CD14-positive monocyte (primary cell): ENCODE measurements around the gene ABCB10. TPM values are rescaled to one million over a fixed set of nuclear protein-coding genes. Genes with fewer than 3 reads are reported as not detected.

Experiments
- DNase-seq, 3 donors: peaks; one replicate each; pipeline ENCODE4 v3.0.0-alpha.2; 2011 to 2022
- H2AFZ ChIP-seq: 2 replicates; pipeline ENCODE4 v1.6.0; 2012; ENCODE audit warnings: mild to moderate bottlenecking, low read depth, low read length, inconsistent platforms; ENCODE audit not compliant: insufficient read depth, poor library complexity, severe bottlenecking
- H3K27ac ChIP-seq, 2 donors: 1 replicate in 1 of 2; 2 replicates in 1 of 2; pipeline ENCODE4 v1.5.1; 2012 to 2013; ENCODE audit warnings: low read length in 2 of 2, control low read depth in 1 of 2, inconsistent platforms in 1 of 2, low read depth in 1 of 2, mild to moderate bottlenecking in 1 of 2
- H3K27me3 ChIP-seq, 2 donors: one replicate each; pipeline versions ENCODE4 v1.6.0 to v1.6.1; 2011 to 2013; ENCODE audit warnings: low read length in 2 of 2; ENCODE audit not compliant: control insufficient read depth in 2 of 2, insufficient read depth in 2 of 2
- H3K36me3 ChIP-seq, 2 donors: replicated peaks in 1 of 2; 1 replicate in 1 of 2; 2 replicates in 1 of 2; pipeline versions ENCODE4 v1.5.1 to v1.6.1; 2012 to 2013; ENCODE audit warnings: low read length in 2 of 2, control low read depth in 1 of 2, inconsistent platforms in 1 of 2, mild to moderate bottlenecking in 1 of 2; ENCODE audit not compliant: insufficient read depth in 2 of 2, control insufficient read depth in 1 of 2
- H3K4me1 ChIP-seq, 2 donors: 1 replicate in 1 of 2; 2 replicates in 1 of 2; pipeline versions ENCODE4 v1.5.1 to v1.6.1; 2012 to 2013; ENCODE audit warnings: low read length in 2 of 2, control low read depth in 1 of 2, inconsistent platforms in 1 of 2, mild to moderate bottlenecking in 1 of 2, moderate library complexity in 1 of 2; ENCODE audit not compliant: insufficient read depth in 2 of 2, control insufficient read depth in 1 of 2
- H3K4me2 ChIP-seq: replicated peaks from 2 replicates; pipeline ENCODE3; 2012; ENCODE audit warnings: low read length, moderate library complexity, mild to moderate bottlenecking; ENCODE audit not compliant: poor library complexity, severe bottlenecking; ENCODE audit errors: extremely low read depth
- H3K4me3 ChIP-seq, 3 experiments: fragments of 200-600 bp in 1 of 3; sonication (generic) in 1 of 3; replicated peaks in 1 of 3; 1 replicate in 2 of 3; 2 replicates in 1 of 3; pipeline ENCODE4 v1.5.1; 2011 to 2013; ENCODE audit warnings: low read length in 3 of 3, mild to moderate bottlenecking in 3 of 3, control low read depth in 2 of 3, low read depth in 2 of 3, inconsistent platforms in 1 of 3, moderate library complexity in 1 of 3
- H3K79me2 ChIP-seq: 2 replicates; pipeline ENCODE4 v1.6.0; 2012; ENCODE audit warnings: mild to moderate bottlenecking, control low read depth, inconsistent platforms, low read length, moderate library complexity; ENCODE audit not compliant: insufficient read depth
- H3K9ac ChIP-seq: 2 replicates; pipeline ENCODE4 v1.6.0; 2017; ENCODE audit warnings: low read length, mild to moderate bottlenecking; ENCODE audit not compliant: insufficient read depth, poor library complexity, severe bottlenecking
- H3K9me3 ChIP-seq, 2 donors: replicated peaks in 1 of 2; 1 replicate in 1 of 2; 2 replicates in 1 of 2; pipeline versions ENCODE4 v1.5.1 to v1.6.1; 2012 to 2013; ENCODE audit warnings: low read length in 2 of 2, control low read depth in 1 of 2; ENCODE audit not compliant: control insufficient read depth in 1 of 2, insufficient read depth in 1 of 2
- H4K20me1 ChIP-seq: 2 replicates; pipeline ENCODE4 v1.6.0; 2012; ENCODE audit warnings: mild to moderate bottlenecking, low read length, control low read depth, moderate library complexity; ENCODE audit not compliant: insufficient read depth
- H3K27ac Mint-ChIP-seq, 7 donors: one replicate each; pipeline ENCODE4 v1.8.0; 2020; ENCODE audit warnings: mild to moderate bottlenecking in 7 of 7, mixed read lengths in 7 of 7, moderate library complexity in 6 of 7, inconsistent platforms in 2 of 7
- H3K27me3 Mint-ChIP-seq, 3 donors: one replicate each; pipeline ENCODE4 v1.8.0; 2021 to 2022; ENCODE audit warnings: low read depth in 3 of 3, mild to moderate bottlenecking in 3 of 3, mixed read lengths in 3 of 3, moderate library complexity in 3 of 3, inconsistent platforms in 1 of 3
- H3K36me3 Mint-ChIP-seq, 2 donors: one replicate each; pipeline ENCODE4 v1.8.0; 2020; ENCODE audit warnings: mixed read lengths in 2 of 2, inconsistent platforms in 1 of 2, mild to moderate bottlenecking in 1 of 2
- H3K4me1 Mint-ChIP-seq: one replicate; pipeline ENCODE4 v1.8.0; 2020; ENCODE audit warnings: mild to moderate bottlenecking, mixed read lengths
- H3K4me3 Mint-ChIP-seq, 2 donors: one replicate each; pipeline ENCODE4 v1.8.0; 2020; ENCODE audit warnings: mild to moderate bottlenecking in 2 of 2, mixed read lengths in 2 of 2, moderate library complexity in 1 of 2
- H3K9me3 Mint-ChIP-seq, 7 donors: one replicate each; pipeline ENCODE4 v1.8.0; 2020 to 2022; ENCODE audit warnings: mixed read lengths in 7 of 7, mild to moderate bottlenecking in 6 of 7, moderate library complexity in 6 of 7, inconsistent platforms in 2 of 7
- WGBS: methylation state at CpG from one replicate; pipeline ENCODE4 v1.1.5; 2013; ENCODE audit warnings: missing lambda C conversion rate; ENCODE audit not compliant: insufficient coverage; 5-methylcytosine and 5-hydroxymethylcytosine counted together
- intact Hi-C, 2 donors: fragments of 100-400 bp; cut with micrococcal nuclease; formaldehyde crosslinking; loops; one replicate each; pipeline versions ENCODE4 v1.15.0 to v1.15.1; 2023
- polyA plus RNA-seq, 3 donors: library from polyadenylated mRNA; depleted of rRNA in 1 of 3; unstranded in 2 of 3; stranded (reverse) in 1 of 3; fragments of 300-500 nt in 2 of 3; fragments of >200 nt in 1 of 3; fragmentation: Illumina TruSeq in 2 of 3; gene quantifications; 1 replicate in 2 of 3; 2 replicates in 1 of 3; pipeline ENCODE4 v1.2.3, GENCODE V29; 2012 to 2021
- TF ChIP-seq, protein P1 (sequence below): fragments of 200-600 bp; IDR thresholded peaks from one replicate; pipeline ENCODE4 v1.8.0; 2022; ENCODE audit warnings: antibody characterized with exemption, mild to moderate bottlenecking

The ABCB10 gene
- polyA plus RNA-seq, 3 donors = 5.4 to 12.9 (median 11.4) TPM

GRCh38 chr1:229544587-229544986 is 13.9 kb downstream of the ABCB10 start:
- H3K9ac ChIP-seq = no peak overlapping the region
- peaks cover 81 to 92% of the 10 kb centered on the region in 2 donors for H3K36me3 ChIP-seq
- H3K27me3 ChIP-seq = no peaks in the 10 kb centered on the region
- TF ChIP-seq, protein P1, sequence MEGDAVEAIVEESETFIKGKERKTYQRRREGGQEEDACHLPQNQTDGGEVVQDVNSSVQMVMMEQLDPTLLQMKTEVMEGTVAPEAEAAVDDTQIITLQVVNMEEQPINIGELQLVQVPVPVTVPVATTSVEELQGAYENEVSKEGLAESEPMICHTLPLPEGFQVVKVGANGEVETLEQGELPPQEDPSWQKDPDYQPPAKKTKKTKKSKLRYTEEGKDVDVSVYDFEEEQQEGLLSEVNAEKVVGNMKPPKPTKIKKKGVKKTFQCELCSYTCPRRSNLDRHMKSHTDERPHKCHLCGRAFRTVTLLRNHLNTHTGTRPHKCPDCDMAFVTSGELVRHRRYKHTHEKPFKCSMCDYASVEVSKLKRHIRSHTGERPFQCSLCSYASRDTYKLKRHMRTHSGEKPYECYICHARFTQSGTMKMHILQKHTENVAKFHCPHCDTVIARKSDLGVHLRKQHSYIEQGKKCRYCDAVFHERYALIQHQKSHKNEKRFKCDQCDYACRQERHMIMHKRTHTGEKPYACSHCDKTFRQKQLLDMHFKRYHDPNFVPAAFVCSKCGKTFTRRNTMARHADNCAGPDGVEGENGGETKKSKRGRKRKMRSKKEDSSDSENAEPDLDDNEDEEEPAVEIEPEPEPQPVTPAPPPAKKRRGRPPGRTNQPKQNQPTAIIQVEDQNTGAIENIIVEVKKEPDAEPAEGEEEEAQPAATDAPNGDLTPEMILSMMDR = no peak
- Mint-ChIP-seq H3K9me3 (no peaks in the 10 kb centered on the region), H3K36me3 (peaks cover 72 to 87% of the 10 kb centered on the region in 2 donors), H3K4me1 (no peaks in the 10 kb centered on the region), H3K27me3 (no peaks in the 10 kb centered on the region), H3K4me3 (no peak overlapping the region), H3K27ac (no peak overlapping the region)
- intact Hi-C loops = no loop called here
- peaks cover 9% of the 10 kb centered on the region for H4K20me1 ChIP-seq
- no peaks in the 10 kb centered on the region for H3K4me1 ChIP-seq
- DNase-seq = no peak
- H2AFZ ChIP-seq = no peak overlapping the region
- no CpG with 5 or more reads among the region's 1 CpG for WGBS
- no peak overlapping the region for H3K27ac ChIP-seq
- no peak overlapping the region for H3K4me2 ChIP-seq
- H3K9me3 ChIP-seq = no peaks in the 10 kb centered on the region
- H3K79me2 ChIP-seq = peaks cover 22% of the 10 kb centered on the region
- H3K4me3 ChIP-seq = no peak overlapping the region

DNA sequence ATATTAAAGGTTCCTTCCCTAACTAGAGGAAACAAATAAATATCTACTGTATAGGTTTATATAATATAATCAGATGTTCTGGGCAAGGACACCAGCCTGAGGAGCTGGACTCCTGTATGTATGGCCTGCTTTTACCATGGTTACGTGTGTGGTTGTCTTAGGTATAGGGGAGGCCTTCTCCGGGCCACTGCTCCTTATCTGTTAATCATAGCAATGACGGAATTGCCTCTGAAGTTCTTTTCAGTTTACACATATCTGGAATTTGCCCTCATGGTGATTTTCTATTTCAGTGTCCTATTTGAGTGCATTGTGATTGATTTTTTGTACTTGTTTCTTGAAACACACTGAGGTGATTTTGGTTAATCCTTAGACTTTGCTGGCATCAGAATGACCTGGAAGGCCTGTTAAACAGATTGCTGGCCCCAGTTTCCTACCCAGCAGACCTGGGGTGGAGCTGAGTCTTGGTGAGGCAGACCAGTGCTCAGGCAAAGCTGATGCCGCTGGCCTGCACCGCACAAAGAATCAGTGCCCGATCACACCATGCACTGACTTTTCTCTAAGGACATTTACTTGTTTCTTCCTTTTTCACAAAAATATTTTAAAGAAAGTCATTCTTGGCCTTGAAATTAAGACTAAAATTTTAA is 18.5 kb downstream of the ABCB10 start:
- WGBS = 100% methylated on average over 1 of the region's 6 CpGs

More for the DNA sequence above, 18.5 kb downstream of the ABCB10 start:
- peaks cover 79 to 94% of the 10 kb centered on the region in 2 donors for H3K36me3 Mint-ChIP-seq
- Histone ChIP-seq H3K79me2 (no peaks in the 10 kb centered on the region), H3K4me2 (no peak overlapping the region), H3K36me3 (peaks cover 89 to 99% of the 10 kb centered on the region in 2 donors), H3K4me1 (no peaks in the 10 kb centered on the region), H3K9me3 (no peaks in the 10 kb centered on the region), H3K27ac (no peak overlapping the region), H2AFZ (no peak overlapping the region), H3K9ac (no peak overlapping the region), H4K20me1 (no peaks in the 10 kb centered on the region), H3K27me3 (no peaks in the 10 kb centered on the region), H3K4me3 (no peak overlapping the region)
- H3K27ac Mint-ChIP-seq = no peak overlapping the region
- intact Hi-C loops = no loop called here
- H3K4me3 Mint-ChIP-seq = no peak overlapping the region
- H3K4me1 Mint-ChIP-seq = peaks cover 10% of the 10 kb centered on the region
- H3K9me3 Mint-ChIP-seq = no peaks in the 10 kb centered on the region
- H3K27me3 Mint-ChIP-seq = no peaks in the 10 kb centered on the region
- TF ChIP-seq, protein P1 = no peak
- no peak for DNase-seq
